GM21619 (cell line): ENCODE results near the gene RSF1.

ENCODE experiments used
- ATAC-seq: cut with Tn5 transposase; IDR thresholded peaks from one replicate; pipeline ENCODE4 v1.9.1; 2021; ENCODE audit not compliant: unreplicated experiment

RSF1 gene

DNA sequence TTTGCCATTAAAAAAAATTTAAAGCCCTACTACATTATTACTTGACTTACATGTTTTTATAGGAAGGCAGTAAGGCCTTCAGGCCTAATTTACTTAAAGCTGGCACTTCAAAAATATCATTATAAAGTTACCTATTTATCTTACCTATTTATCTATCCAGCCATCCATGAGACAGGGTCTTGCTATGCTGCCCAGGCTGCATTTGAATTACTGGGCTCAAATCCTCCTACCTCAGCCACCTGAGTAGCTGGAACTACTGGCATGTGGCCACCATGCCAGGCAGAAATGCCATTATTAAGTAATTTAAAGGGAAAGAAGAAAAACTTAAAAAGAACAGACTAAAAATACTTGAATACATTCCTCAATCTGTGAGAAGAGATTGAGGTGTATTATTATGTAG, 122.7 kb downstream of the RSF1 start:
- no peak for ATAC-seq

DNA sequence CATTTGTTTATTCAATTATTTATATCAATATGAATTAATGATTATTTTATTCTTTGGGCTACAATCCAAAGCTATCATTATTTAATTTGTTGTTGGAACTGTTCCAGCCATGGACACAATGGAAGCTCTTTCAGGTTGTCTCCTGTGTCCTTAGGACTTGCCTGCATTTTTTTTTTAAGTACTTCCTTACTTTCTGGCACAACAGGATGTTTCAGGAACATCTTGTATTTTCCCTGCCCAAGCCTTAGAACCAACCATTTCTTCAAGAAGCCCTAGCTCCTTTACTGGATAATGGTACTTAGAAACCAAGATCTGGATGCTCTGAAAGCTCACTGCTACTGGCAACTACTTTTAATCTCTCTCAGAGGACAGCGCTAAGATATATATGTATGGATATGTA, 125.1 kb downstream of the RSF1 start:
- ATAC-seq = no peak

DNA sequence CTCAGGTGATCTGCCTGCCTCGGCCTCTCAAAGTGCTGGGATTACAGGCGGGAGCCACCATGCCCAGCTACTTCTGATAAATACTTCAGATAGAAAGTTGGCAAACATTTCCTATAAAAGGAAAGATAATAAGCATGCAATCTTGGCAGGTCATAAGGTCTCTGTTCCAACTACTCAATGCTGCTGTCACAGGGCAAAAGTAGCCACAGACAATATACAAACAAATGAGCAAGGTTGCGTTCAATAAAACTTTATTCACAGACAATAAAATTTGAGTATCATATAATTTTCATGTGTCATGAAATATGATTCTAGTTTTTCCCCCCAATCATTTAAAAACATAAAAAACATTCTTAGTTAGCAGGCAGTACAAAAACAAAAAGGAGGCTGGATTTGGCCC, 129.9 kb downstream of the RSF1 start:
- no peak for ATAC-seq

DNA sequence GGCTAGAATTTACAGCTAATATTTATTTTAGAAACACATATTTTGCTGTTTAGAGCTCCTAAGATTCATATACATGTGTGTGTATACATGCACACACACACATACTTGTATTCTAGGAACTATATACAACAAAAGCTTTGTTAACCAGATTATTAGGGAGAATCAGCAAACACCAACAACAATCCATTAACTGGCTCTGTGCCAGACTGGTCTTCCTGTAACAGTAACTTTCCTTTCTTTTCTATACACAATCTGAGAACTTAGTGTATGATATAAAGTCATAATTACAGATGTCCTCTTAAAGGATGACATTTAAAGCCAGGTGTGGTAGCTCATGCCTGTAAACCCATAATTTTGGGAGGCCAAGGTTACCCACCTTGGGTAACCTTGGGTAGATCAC, 133.4 kb downstream of the RSF1 start:
- no peak for ATAC-seq

DNA sequence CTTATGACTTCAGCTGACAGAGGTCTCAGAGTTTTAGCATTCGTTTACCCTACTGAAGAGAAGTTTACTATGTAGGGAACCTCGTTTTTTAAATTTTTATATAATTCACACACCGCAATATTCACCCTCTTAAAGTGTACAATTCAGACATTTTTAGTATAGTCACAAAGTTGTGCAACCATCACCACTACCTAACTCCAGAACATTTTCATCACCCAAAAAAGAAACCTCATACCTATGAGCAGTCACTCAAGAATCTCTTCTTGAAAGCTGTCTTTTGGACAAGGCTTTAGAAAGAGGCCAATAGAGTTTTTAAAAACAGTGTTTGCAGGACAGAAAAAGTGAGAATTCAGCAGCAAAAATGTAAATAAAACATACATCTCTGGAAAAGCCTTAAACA, 143.4 kb downstream of the RSF1 start:
- ATAC-seq = no peak

DNA sequence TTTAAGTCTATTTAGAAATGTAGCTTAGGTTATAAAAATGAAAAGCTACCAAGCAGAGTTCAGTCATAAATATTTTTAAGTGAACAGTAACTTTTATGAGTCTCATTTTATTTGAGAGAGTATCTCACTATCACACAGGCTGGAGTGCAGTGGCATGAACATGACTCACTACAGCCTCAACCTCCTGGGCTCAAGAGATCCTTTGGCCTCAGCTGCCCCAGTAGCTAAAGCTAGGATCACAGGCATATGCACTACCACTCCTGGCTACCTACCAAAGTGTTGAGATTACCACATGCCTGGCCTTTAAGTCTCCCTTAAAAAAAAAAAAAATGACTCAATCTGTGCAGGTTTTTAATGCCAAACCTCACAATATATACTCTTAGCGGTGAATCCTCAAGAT, 148.3 kb downstream of the RSF1 start:
- no peak for ATAC-seq

DNA sequence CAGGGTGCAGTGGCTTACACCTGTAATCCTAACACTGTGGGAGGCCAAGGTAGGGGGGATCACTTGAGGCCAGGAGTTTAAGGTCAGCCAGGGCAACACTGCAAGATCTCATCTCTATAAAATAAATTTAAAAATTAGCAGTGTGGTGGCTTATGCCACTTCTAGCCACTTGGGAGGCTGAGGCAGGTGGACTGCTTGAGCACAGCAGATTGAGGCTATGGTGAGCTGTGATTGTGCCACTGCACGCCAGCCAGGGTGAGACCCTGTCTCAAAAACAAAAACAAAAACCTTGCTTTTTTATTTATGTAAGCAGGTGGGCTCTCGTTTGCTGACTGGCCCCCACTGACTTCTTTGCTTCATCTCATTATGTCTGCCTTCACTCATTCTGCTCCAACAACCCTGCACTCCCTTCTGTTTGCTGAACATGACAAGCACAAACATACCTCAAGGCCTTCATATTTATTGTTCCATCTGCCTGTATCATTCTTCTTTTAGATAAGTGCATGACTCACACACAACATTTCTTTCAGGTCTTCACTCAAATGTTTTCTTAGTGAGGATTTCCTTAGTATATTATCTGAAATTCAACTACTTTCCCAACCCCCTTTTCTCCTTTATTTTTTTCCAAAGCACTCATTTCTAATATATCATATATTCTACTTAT, 150.5 kb downstream of the RSF1 start:
- no peak for ATAC-seq

DNA sequence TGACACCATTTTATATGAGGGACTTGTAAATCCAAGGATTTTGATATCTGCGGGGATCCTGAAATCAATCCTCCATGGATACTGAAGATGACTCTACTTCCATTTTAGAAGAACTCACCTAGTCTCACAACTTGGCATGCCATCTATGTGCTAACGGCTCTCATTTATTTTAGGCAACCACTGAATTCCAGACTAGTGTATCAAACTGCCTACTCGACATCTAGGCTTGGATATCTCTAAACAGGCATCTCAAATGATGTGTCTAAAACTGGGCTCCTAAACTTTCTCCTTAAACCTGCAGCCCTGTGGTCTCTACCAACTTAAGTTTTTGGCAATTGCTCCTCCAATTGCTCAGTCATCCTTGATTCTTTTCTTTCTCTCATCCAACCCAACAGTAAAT, 151.8 kb downstream of the RSF1 start:
- ATAC-seq = no peak

DNA sequence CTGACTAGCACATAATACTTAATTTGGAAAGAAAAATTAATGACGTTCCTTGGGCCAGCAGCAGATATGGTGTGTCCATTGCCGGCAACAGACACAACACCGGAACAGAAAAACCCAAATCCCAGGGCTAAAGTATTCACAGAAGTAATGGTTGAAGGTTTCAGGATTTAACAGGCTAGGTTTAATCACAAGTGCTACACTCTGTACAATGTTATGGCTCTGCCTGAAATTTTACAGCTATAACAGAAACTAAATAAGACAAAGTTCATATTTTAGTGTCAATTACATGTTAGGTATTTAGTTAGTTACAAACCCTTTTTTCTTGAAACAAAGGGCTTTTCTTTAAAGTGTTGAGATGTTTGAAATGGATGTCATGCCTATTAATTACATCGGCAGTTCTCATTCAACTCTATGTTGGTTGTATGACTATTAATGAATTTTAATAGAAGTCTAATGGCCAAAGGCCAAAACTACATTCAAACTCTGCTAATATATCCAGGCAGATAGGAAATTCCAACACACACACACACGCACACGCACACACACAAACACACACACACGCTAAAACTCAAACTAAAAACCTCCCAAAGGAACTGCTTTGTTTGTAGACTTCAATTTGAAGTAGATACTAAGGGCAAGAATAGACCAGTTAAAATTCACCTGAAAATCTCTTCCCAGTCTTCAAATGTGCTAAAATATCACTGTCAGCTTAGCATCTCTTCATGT, 155.1 kb downstream of the RSF1 start:
- ATAC-seq = no peak

DNA sequence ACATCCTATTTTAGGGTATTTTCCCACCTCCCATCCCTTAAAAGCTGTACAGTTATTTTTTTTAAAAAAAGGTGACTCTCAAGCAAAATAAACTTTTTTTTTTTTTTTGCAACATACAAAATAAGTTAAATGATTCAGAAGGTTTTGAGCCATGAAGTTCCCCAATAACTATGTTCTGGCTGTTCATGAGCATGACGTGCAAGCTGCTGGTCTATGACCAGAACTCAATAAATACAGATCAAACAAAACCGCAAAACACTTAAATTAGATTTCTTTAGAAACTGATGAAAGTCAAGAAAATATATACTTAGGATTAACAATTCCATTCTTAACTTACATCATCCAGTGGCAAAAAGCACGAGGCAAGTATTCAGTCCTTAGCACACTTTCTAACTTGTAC, 158.9 kb downstream of the RSF1 start:
- ATAC-seq = no peak

DNA sequence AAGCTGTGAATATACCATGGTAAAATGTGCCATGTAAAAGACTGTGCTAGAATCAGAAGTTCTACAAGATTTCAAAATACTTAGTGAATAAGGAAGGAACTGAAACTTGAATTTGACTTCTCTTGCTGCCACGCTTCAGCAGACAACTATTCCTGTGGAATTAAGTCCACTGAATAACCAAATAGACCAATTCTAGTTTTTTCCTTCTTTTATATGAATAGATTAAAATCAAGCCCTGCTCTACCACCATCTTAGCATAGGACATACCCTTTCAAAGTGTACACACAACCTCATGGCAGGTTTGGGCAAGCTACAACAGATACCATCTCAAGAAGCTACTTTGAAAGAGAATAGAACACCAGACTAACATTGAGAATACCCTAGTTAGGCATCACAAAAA, 159.6 kb downstream of the RSF1 start:
- ATAC-seq = no peak

DNA sequence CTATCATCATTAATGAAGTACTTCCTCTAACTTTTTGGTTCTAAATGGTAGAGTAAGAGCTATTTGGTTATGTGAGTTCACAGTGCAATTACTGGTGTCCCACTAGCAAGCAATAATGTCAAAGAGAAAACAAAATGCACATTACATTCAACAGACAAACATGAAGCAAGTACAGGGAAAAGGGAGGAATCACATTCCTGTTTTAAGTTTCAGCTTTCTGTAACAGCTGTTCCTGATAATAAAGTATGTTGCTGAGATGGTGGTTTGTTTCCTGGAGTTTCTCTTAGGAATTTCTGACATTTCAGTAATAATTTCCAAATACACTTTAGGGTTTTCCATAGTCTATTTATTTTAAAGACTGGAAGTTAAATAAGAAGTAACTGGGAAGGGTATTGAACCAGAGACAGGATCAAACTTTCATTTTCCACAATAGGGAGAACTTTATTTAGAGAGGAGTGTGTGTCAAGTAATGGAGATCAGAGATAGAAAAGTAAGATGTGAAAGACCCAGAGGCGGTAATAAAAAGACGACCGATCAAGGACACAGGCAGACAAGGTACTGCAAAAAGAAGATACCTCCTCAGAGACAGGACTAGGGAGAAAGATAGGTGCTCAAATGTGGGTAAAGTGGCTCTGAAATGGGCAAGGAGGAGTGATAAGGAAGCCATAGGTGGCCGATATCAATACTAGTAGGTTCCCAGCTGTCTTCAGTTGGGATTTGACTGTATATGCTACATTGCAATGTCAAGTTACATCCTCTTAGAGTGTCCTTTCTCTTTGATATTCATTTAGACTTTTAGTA, 162.1 kb downstream of the RSF1 start:
- no peak for ATAC-seq

DNA sequence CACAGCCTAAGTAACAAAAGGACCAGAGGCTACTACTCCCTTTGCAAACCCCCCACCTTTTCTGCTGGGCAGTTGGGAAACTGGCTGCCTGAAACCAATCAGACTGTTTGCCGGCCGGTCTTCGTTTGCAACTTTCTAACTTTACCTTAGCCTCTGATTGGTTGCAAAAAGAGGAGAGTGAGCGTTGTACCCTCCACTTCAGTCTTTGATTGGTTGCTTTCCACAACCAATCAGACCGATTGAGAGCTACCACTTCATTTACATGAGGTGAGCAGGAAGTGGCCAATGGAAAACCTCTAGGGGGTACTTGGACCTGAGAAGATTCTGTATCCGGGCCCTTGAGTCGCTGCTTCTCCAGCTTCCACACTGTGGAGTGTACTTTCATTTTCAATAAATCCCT, 164.2 kb downstream of the RSF1 start:
- ATAC-seq = no peak

DNA sequence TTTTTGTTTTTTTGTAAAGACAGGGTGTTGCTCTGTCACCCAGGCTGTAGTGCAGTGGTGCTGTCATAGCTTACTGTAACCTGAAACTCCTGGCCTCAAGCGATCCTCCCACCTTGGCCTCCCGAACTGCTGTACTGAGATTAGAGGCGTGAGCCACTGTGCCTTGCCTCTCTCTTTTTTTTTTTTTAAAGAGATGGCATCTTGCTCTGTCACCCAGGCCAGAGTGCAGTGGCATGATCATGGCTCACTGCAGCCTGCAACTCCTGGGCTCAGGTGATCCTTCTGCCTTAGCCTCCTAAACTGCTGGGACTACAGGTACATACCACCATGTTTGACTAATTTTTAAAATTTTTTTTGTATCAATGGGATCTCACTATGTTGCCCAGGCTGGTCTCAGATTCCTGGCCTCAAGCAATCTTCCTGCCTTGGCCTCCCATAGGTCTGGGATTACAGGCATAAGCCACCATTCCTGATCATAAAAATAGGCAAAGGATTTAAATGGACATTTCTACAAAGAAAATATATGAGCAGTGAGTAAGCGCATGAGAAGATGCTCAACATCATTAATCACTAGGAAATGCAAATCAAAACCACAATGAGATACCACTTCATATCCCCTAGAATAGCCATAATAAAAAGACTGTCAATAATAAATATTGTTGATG, 165.6 kb downstream of the RSF1 start:
- no peak for ATAC-seq

DNA sequence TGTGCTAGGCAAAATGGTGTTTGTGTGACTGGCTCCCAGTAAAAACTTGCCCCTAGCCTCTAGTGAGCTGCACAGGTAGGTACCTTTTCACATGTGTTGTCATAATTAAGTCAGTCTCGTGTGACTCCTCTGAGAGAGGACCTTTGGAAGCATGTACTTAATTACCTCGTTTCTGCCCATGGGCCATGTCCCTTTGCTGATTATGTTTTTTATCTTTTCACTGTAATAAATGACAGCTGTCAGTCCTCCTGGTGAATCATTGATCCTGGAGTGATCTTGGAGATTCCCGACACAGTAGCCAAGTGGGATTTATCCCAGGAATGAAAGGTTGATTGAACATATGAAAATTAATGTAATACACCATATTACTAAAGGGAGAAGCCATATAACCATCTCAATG, 170.4 kb downstream of the RSF1 start:
- no peak for ATAC-seq

DNA sequence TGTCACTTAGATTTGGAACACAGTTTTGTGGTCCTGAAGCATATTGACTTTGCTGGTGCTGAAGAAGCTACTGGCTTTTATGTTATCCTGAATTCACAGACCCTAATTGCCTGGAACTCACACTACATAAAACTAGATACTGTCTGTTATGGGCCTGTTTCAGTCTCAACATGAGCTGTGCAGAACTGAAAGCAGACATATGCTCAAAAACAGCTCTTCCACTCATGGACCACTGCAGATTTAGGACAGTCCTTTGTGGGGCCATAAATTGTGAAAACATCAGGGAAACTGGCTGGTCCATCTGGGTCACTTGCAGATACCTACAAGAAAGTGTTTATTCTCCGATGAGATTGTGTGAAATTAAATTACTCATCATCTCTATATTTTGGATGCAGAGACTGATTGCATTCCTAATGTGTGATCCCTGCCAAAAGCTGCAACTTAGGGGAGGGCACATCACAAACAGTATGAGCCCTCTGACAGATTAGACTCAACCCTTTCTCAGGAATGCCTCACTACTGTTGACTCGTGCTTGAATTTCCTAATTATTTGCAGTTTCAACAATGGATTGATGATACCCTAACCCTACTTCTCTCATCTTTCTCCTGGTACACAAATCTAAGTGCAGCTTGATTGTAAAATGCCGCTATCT, 172.7 kb downstream of the RSF1 start:
- ATAC-seq = no peak

DNA sequence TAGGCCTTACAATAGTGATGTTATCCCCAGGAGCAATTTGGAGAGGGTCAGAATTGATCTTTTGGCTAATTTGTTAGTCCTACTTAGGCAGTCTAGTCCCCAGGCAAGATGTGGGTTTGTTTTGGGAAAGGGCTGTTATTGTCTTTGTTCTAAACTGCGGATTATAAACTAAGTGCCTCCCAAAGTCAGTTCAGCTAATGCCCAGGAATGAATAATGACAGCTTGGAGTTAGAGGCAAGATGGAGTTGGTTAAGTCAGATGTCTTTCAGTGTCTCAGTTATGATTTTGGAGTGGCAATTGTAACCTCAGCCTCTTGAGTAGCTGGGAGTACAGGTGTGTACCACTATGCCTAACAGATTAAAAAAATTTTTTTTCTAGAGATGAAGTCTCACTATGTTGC, 175.6 kb downstream of the RSF1 start:
- ATAC-seq = no peak

DNA sequence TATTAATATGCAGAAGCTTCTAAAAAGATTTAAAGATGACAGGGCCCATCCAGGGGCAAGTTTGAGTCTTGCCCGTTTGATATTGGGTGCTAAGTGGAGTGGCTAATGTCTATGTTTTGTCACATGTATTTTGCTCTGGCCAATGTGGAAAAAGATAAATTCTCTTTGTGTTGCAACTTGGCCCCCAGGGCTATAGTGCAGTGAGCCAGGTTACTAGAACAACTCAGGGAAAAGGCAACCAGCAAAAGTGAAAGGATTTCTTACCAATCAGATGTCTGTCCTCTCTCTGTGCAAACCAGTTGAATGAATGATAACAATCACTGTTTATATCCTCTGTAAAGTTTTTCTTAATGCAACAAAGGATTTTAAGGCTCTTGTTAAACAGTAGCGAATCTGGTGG, 178.3 kb downstream of the RSF1 start:
- no peak for ATAC-seq

DNA sequence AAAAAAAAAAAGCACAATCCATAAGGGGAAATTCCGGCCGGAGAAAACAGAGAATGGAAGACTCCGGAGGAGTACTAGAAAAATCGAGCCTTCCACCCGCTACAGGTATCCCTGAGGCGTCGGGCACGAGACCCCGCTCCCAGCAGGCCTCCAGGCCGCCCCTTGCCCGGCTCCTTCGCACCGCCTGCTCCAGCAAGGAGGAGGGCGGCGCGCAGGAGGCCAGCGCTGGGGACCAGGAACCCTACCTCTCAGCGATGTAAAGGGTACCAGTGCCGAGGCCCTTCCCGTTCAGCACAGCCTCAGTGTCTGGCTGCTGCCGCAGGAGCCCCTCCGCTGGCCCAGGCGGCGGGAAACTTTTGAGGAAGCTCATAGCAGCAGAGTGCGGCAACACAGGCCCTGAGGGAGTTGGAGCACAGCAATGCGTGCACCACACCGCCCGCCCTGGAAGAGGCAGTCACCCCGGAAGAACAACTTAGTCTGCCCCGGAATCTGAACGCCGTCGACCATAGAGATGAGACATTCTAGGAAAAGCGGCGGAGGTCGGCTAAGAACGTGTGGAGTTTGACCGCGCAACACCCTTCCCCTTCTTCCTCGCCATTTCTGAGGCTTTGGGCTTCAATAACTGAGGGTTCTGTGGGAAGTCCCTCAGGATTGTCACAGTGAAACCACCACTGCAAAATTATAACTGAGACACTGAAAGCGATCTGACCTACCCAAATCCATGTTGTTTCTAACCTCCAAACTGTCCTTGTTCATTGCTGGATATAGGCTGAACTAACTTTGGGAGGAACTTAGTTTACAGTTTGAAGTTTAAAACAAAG, 183.0 kb downstream of the RSF1 start, which contains the start of gene CLNS1A:
Gene CLNS1A, minus strand, starts transcription at position 450 of the 821 bp plus-strand sequence. Its CDS starts 80 bp downstream, at position 370.
- peak; percentile 96 for ATAC-seq

DNA sequence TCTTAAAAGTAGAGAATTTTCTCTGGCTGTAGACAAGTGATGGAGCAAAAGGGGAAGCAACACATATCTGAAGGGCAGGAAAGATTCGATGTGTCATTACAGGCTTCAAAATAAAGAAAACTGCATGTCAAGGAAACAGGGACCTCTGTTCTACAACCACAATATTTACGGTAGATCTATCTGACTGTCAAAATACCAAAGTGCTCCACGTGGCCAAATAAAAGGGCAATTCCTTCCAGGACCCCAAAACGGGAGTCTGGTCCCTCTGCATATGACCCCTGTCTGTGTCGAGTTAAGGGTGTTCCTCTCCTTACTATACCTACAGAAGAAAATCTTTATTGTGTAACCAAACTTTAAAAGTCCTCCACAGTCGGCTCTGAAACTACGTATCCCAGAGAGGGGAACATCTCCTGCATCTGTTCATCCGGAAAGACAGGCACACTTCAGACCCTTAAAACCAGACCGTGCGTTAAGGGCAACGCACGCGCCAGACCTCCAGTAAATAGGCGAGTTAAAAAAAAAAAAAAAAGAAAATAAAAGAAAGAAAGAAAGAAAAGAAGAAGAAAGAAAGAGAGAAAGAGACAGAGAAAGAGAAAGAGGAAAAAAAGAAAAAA, 183.7 kb downstream of the RSF1 start:
- no peak for ATAC-seq
